Ammon's horn (tissue), 1 donor: ENCODE measurements around the gene GPC5.
"Not testable (repeated sequence)": the region's sequence is repeated elsewhere in the genome, so short reads cannot be mapped to it uniquely, and the experiment has no call there.

ENCODE experiments used
- DNase-seq: peaks from one replicate; pipeline ENCODE4 v3.0.0-alpha.2; 2016; ENCODE audit warnings: low spot score

Gene GPC5

GRCh38 chr13:91774397-91774796 lies 376.0 kb downstream of the GPC5 start:
- no peak for DNase-seq

- no peak for DNase-seq
Observed at GRCh38 chr13:91776611-91777193, 378.3 kb downstream of the GPC5 start.

- no peak for DNase-seq
Observed at GRCh38 chr13:91778123-91778522, 379.7 kb downstream of the GPC5 start.

- DNase-seq = peak; percentile 49
Observed at GRCh38 chr13:91781982-91782691, 383.7 kb downstream of the GPC5 start.

GRCh38 chr13:91785431-91786119 lies 387.2 kb downstream of the GPC5 start:
- no peak for DNase-seq

GRCh38 chr13:91792054-91792453 lies 393.6 kb downstream of the GPC5 start:
- DNase-seq = no peak

GRCh38 chr13:91797567-91797966 lies 399.1 kb downstream of the GPC5 start:
- DNase-seq = no peak

GRCh38 chr13:91798338-91798737 lies 399.9 kb downstream of the GPC5 start:
- not testable (repeated sequence) for DNase-seq

- not testable (repeated sequence) for DNase-seq
Observed at GRCh38 chr13:91801772-91802171, 403.4 kb downstream of the GPC5 start.

GRCh38 chr13:91802957-91803356 lies 404.5 kb downstream of the GPC5 start:
- no peak for DNase-seq

- no peak for DNase-seq
Observed at GRCh38 chr13:91804724-91805123, 406.3 kb downstream of the GPC5 start.

- DNase-seq = no peak
Observed at GRCh38 chr13:91805605-91806004, 407.2 kb downstream of the GPC5 start.

- DNase-seq = no peak
Observed at GRCh38 chr13:91809161-91809560, 410.7 kb downstream of the GPC5 start.

GRCh38 chr13:91813253-91813652 lies 414.8 kb downstream of the GPC5 start:
- no peak for DNase-seq

GRCh38 chr13:91816263-91816807 lies 417.9 kb downstream of the GPC5 start:
- DNase-seq = no peak

GRCh38 chr13:91817250-91817649 lies 418.8 kb downstream of the GPC5 start:
- peak; percentile 48 for DNase-seq

- DNase-seq = no peak
Observed at GRCh38 chr13:91824416-91824815, 426.0 kb downstream of the GPC5 start.

GRCh38 chr13:91825516-91825915 lies 427.1 kb downstream of the GPC5 start:
- no peak for DNase-seq

- no peak for DNase-seq
Observed at GRCh38 chr13:91836553-91836952, 438.1 kb downstream of the GPC5 start.

GRCh38 chr13:91845612-91846011 lies 447.2 kb downstream of the GPC5 start:
- no peak for DNase-seq

GRCh38 chr13:91863699-91864098 lies 465.3 kb downstream of the GPC5 start:
- DNase-seq = no peak

GRCh38 chr13:91868351-91868750 lies 469.9 kb downstream of the GPC5 start:
- no peak for DNase-seq

- no peak for DNase-seq
Observed at GRCh38 chr13:91878491-91878890, 480.1 kb downstream of the GPC5 start.
